ENCODE measurements around the gene PIEZO1. TPM values are rescaled to one million over a fixed set of nuclear protein-coding genes. Genes with fewer than 3 reads are reported as not detected.

Gene PIEZO1
- total RNA-seq, 6 donors from 2014 or later, result 107 to 535 (median 239) TPM

GRCh38 chr16:88809676-88810165 is 24.7 kb upstream of the PIEZO1 start:
- DNase-seq, result peak in 1 of 2 donors; percentile 43
- TF ChIP-seq POLR2A (IDR thresholded peaks at IDR 0.05) (no peak), CTCF (IDR thresholded peaks at IDR 0.05) (no peak), POLR2AphosphoS5 (IDR thresholded peaks at IDR 0.05) (no peak)

GRCh38 chr16:88809068-88809675 is 24.2 kb upstream of the PIEZO1 start:
- H3K27me3 ChIP-seq, result no peaks in the 10 kb centered on the region
- H3K4me3 ChIP-seq, result no peak overlapping the region
- DNase-seq (no peak), ATAC-seq (ENCODE audit: low FRiP score in 2 of 2) (no peak)
- WGBS, 2 donors, result 86 to 92% methylated on average over 6 to 10 of the region's 10 CpGs
- H3K4me1 ChIP-seq, result peaks cover 34 to 53% (median 40%) of the 10 kb centered on the region in 4 donors
- H3K36me3 ChIP-seq, result peaks cover 0 to 22% (median 10%) of the 10 kb centered on the region in 4 donors
- TF ChIP-seq CTCF (IDR thresholded peaks at IDR 0.05) (no peak), POLR2AphosphoS5 (IDR thresholded peaks at IDR 0.05) (no peak), POLR2A (IDR thresholded peaks at IDR 0.05) (no peak), EP300 (IDR thresholded peaks at IDR 0.05) (no peak)
- H3K9me3 ChIP-seq, result no peaks in the 10 kb centered on the region
- no peak overlapping the region for H3K27ac ChIP-seq

More at GRCh38 chr16:88809676-88810165, 24.7 kb upstream of the PIEZO1 start:
- Histone ChIP-seq H3K36me3 (peaks cover 0 to 22% (median 10%) of the 10 kb centered on the region in 4 donors), H3K27me3 (no peaks in the 10 kb centered on the region), H3K9me3 (no peaks in the 10 kb centered on the region), H3K4me1 (peaks cover 29 to 47% (median 34%) of the 10 kb centered on the region in 4 donors), H3K27ac (peak overlapping the region in 1 of 4 donors; percentile 90), H3K4me3 (peak overlapping the region in 1 of 4 donors; percentile 97)
- WGBS, 2 donors, result 93% methylated on average over 9 of the region's 10 CpGs; no CpG with 5 or more reads in 1 of the 2 donors
- ATAC-seq (ENCODE audit: low FRiP score in 2 of 2), result no peak

- ATAC-seq (ENCODE audit: low FRiP score in 2 of 2) (no peak), DNase-seq (peak in 1 of 2 donors; percentile 65)
- no peak for TF ChIP-seq CTCF (IDR thresholded peaks at IDR 0.05)
- no peak for TF ChIP-seq POLR2AphosphoS5 (IDR thresholded peaks at IDR 0.05)
- TF ChIP-seq POLR2A (IDR thresholded peaks at IDR 0.05), result no peak
- TF ChIP-seq EP300 (IDR thresholded peaks at IDR 0.05), result no peak
- Histone ChIP-seq H3K27me3 (no peaks in the 10 kb centered on the region), H3K27ac (no peak overlapping the region), H3K36me3 (peaks cover 0 to 22% (median 10%) of the 10 kb centered on the region in 4 donors), H3K9me3 (no peaks in the 10 kb centered on the region), H3K4me3 (no peak overlapping the region), H3K4me1 (peaks cover 36 to 57% (median 41%) of the 10 kb centered on the region in 4 donors)
- 90 to 92% methylated on average over 17 to 26 of the region's 26 CpGs for WGBS, 2 donors
Measured at GRCh38 chr16:88807626-88808453, 22.8 kb upstream of the PIEZO1 start.

GRCh38 chr16:88807142-88807625 is 22.2 kb upstream of the PIEZO1 start:
- H3K4me3 ChIP-seq, result no peak overlapping the region
- TF ChIP-seq CTCF (IDR thresholded peaks at IDR 0.05) (no peak), EP300 (IDR thresholded peaks at IDR 0.05) (no peak), POLR2A (IDR thresholded peaks at IDR 0.05) (no peak), POLR2AphosphoS5 (IDR thresholded peaks at IDR 0.05) (no peak)
- DNase-seq (peak in 1 of 2 donors; percentile 83), ATAC-seq (ENCODE audit: low FRiP score in 2 of 2) (no peak)
- H3K27me3 ChIP-seq, result no peaks in the 10 kb centered on the region
- H3K9me3 ChIP-seq, result no peaks in the 10 kb centered on the region
- H3K4me1 ChIP-seq, result peaks cover 35 to 57% (median 36%) of the 10 kb centered on the region in 4 donors
- H3K36me3 ChIP-seq, result peaks cover 0 to 22% (median 10%) of the 10 kb centered on the region in 4 donors
- H3K27ac ChIP-seq, result no peak overlapping the region
- WGBS, 2 donors, result 93 to 100% methylated on average over 1 to 24 of the region's 24 CpGs
